K562 (cell line): ENCODE data around the gene COPS8. TPM values are rescaled to one million over a fixed set of nuclear protein-coding genes. Genes with fewer than 3 reads are reported as not detected.
A peak's percentile ranks its signal among the peaks of the same experiment; 100 is the strongest.

Experiments used
- ATAC-seq: fragments of 200-7000 bp; cut with Tn5 transposase; 3 replicates; pipeline ENCODE4 v1.9.1; 2020; ENCODE audit warnings: moderate library complexity
- BruUV-seq: library from RNA; stranded (reverse); fragments of 400-500 nt; replicated peaks from 2 replicates; lab custom pipeline; 2021; lab: Mats Ljungman, UMichigan
- CTCF ChIA-PET: fragments of 300-600 bp; formaldehyde crosslinking; extraction: SDS; loops from one replicate; lab custom pipeline; 2021; ENCODE audit warnings: low intra/inter-chr PET ratio; lab: Yijun Ruan, JAX
- POLR2A ChIA-PET: fragments of 300-600, 350-650 bp; sonication (Branson Sonifier 250); formaldehyde crosslinking; extraction: SDS; loops from one replicate; lab custom pipeline; 2021; ENCODE audit warnings: antibody characterized with exemption, inconsistent platforms; lab: Yijun Ruan, JAX
- DNase-seq, 4 experiments: peaks; one replicate each; pipeline versions ENCODE4 v3.0.0 to v3.0.0-alpha.2; 2011 to 2018; ENCODE audit warnings: low spot score in 3 of 4, mixed read lengths in 3 of 4; ENCODE audit errors: extremely low read depth in 1 of 4
- FAIRE-seq: peaks from 2 replicates; lab custom pipeline; 2011; peaks lifted over from hg19 to GRCh38; lab: Jason Lieb, UNC
- H2AFZ ChIP-seq: 2 replicates; pipeline ENCODE4 v1.6.0; 2011; ENCODE audit warnings: low read depth, low read length, control low read depth, inconsistent platforms
- H3K27ac ChIP-seq: fragments of 200-600 bp; 3 replicates; pipeline ENCODE4 v1.8.0; 2011; ENCODE audit warnings: low read depth, mild to moderate bottlenecking, control low read depth, inconsistent platforms, low read length, moderate library complexity, mixed read lengths; ENCODE audit errors: extremely low read depth
- H3K27me3 ChIP-seq, 2 experiments: fragments of 300-600 bp in 1 of 2; 2 replicates in 1 of 2; 3 replicates in 1 of 2; pipeline versions ENCODE4 v1.6.0 to v1.8.0; 2011; ENCODE audit warnings: inconsistent platforms in 2 of 2, low read length in 2 of 2, mild to moderate bottlenecking in 1 of 2, mixed read lengths in 1 of 2, moderate library complexity in 1 of 2; ENCODE audit not compliant: control insufficient read depth in 2 of 2, insufficient read depth in 2 of 2
- H3K36me3 ChIP-seq: fragments of 300-600 bp; 3 replicates; pipeline ENCODE4 v1.8.0; 2011; ENCODE audit warnings: mild to moderate bottlenecking, low read length, inconsistent platforms; ENCODE audit not compliant: control insufficient read depth, insufficient read depth
- H3K4me1 ChIP-seq, 2 experiments: fragments of 200-600 bp in 1 of 2; replicated peaks in 1 of 2; 2 replicates in 1 of 2; 3 replicates in 1 of 2; pipeline versions ENCODE4 v1.5.1 to v1.8.0; 2011; ENCODE audit warnings: inconsistent platforms in 2 of 2, low read length in 2 of 2, mild to moderate bottlenecking in 1 of 2, mixed read lengths in 1 of 2, moderate library complexity in 1 of 2; ENCODE audit not compliant: control insufficient read depth in 2 of 2, insufficient read depth in 2 of 2
- H3K4me2 ChIP-seq: 2 replicates; pipeline ENCODE4 v1.6.1; 2011; ENCODE audit warnings: low read length, control low read depth, inconsistent platforms, mixed read lengths; ENCODE audit not compliant: insufficient read depth
- H3K4me3 ChIP-seq: fragments of 200-600 bp; sonication (generic), shearing (Covaris generic); 2 replicates; pipeline ENCODE4 v1.5.1; 2016; ENCODE audit warnings: control low read depth, inconsistent platforms
- H3K79me2 ChIP-seq: fragments of 200-600 bp; 3 replicates; pipeline ENCODE4 v1.8.0; 2011; ENCODE audit warnings: low read length, inconsistent platforms; ENCODE audit not compliant: control insufficient read depth, insufficient read depth
- H3K9ac ChIP-seq, 2 experiments: 2 replicates each; pipeline versions ENCODE4 v1.6.0 to v1.6.1; 2011; ENCODE audit warnings: low read depth in 2 of 2, low read length in 2 of 2, control low read depth in 1 of 2, inconsistent platforms in 1 of 2, mild to moderate bottlenecking in 1 of 2, mixed read lengths in 1 of 2; ENCODE audit not compliant: insufficient read depth in 1 of 2
- H3K9me1 ChIP-seq: one replicate; pipeline ENCODE4 v1.6.0; 2011; ENCODE audit warnings: inconsistent platforms, mild to moderate bottlenecking, low read length, moderate library complexity; ENCODE audit not compliant: control insufficient read depth, insufficient read depth
- H3K9me3 ChIP-seq: replicated peaks from 2 replicates; pipeline ENCODE4 v1.5.1; 2011; ENCODE audit warnings: low read depth, low read length, inconsistent platforms; ENCODE audit not compliant: control insufficient read depth, insufficient read depth
- H4K20me1 ChIP-seq: replicated peaks from 2 replicates; pipeline ENCODE4 v1.6.1; 2011; ENCODE audit warnings: low read length, inconsistent platforms, mixed read lengths; ENCODE audit not compliant: control insufficient read depth, insufficient read depth
- BACH1 ChIP-seq: fragments of 200-800 bp; sonication (Bioruptor generic); IDR thresholded peaks from 2 replicates; pipeline ENCODE4 v1.6.1; 2016; ENCODE audit warnings: missing genetic modification characterization, missing compliant biosample characterization
- CCAR2 ChIP-seq: fragments of 200-400 bp; formaldehyde crosslinking; IDR thresholded peaks from 2 replicates; pipeline ENCODE4 v1.6.1; 2017; ENCODE audit warnings: mild to moderate bottlenecking, low read depth, low read length
- CEBPB ChIP-seq: fragments of 450-650 bp; IDR thresholded peaks from 2 replicates; pipeline ENCODE4 v1.6.1; 2016; ENCODE audit warnings: missing genetic modification characterization, missing compliant biosample characterization
- CTCF ChIP-seq, 3 experiments: IDR thresholded peaks in 2 of 3; conservative IDR thresholded peaks in 1 of 3; 2 replicates each; pipeline ENCODE4 v1.5.1; 2011 to 2012; ENCODE audit warnings: low read length in 3 of 3, mild to moderate bottlenecking in 3 of 3, control low read depth in 2 of 3, improper control_type of control experiment in 1 of 3, inconsistent platforms in 1 of 3, low read depth in 1 of 3, mixed read lengths in 1 of 3, moderate library complexity in 1 of 3; ENCODE audit not compliant: insufficient read depth in 2 of 3
- EZH2 ChIP-seq: IDR thresholded peaks from 2 replicates; pipeline ENCODE4 v1.6.1; 2012; ENCODE audit warnings: low read depth, mild to moderate bottlenecking, inconsistent platforms, low read length, borderline replicate concordance
- GTF2B ChIP-seq: IDR thresholded peaks from 2 replicates; pipeline ENCODE4 v1.6.1; 2011; ENCODE audit not compliant: insufficient read length; ENCODE audit errors: extremely low read depth
- HLTF ChIP-seq: fragments of 450-650 bp; IDR thresholded peaks from 2 replicates; pipeline ENCODE4 v1.6.1; 2016
- ILK ChIP-seq: fragments of 450-650 bp; IDR thresholded peaks from 2 replicates; pipeline ENCODE4 v1.6.1; 2016; ENCODE audit warnings: missing genetic modification characterization, low read depth, mild to moderate bottlenecking, missing compliant biosample characterization, moderate library complexity, borderline replicate concordance
- KDM2B ChIP-seq: fragments of 250-450 bp; sonication (Bioruptor Pico); IDR thresholded peaks from 2 replicates; pipeline ENCODE4 v1.8.0; 2021; ENCODE audit warnings: mild to moderate bottlenecking, moderate library complexity
- NFYB ChIP-seq: IDR thresholded peaks from 2 replicates; pipeline ENCODE4 v1.6.1; 2011; ENCODE audit warnings: mild to moderate bottlenecking, moderate library complexity; ENCODE audit not compliant: insufficient read length; ENCODE audit errors: extremely low read depth
- RAD21 ChIP-seq, 2 experiments: fragments of 250-450 bp in 1 of 2; fragments of 450-650 bp in 1 of 2; sonication (Bioruptor Pico) in 1 of 2; formaldehyde crosslinking in 1 of 2; IDR thresholded peaks in 1 of 2; conservative IDR thresholded peaks in 1 of 2; 2 replicates each; pipeline versions ENCODE4 v1.4.0 to v1.8.0; 2020 to 2022; ENCODE audit warnings: mild to moderate bottlenecking in 2 of 2, moderate library complexity in 1 of 2
- SMC3 ChIP-seq: conservative IDR thresholded peaks from 2 replicates; pipeline ENCODE4 v1.6.1; 2011; ENCODE audit warnings: low read depth, low read length, improper control_type of control experiment; ENCODE audit not compliant: insufficient read depth
- SOX6 ChIP-seq: fragments of 450-650 bp; IDR thresholded peaks from 2 replicates; pipeline ENCODE4 v1.6.1; 2014; ENCODE audit warnings: mild to moderate bottlenecking
- ZNF586 ChIP-seq: fragments of 450-650 bp; formaldehyde crosslinking; conservative IDR thresholded peaks from 2 replicates; pipeline ENCODE4 v1.4.0; 2020; ENCODE audit warnings: mild to moderate bottlenecking, moderate library complexity
- WGBS: fragments of 100-300 bp; shearing (Covaris generic); methylation state at CpG from one replicate; pipeline ENCODE4 v1.1.6; 2016; ENCODE audit warnings: low coverage, mixed read lengths; ENCODE audit not compliant: insufficient coverage; ENCODE audit errors: missing lambda C conversion rate; 5-methylcytosine and 5-hydroxymethylcytosine counted together
- in situ Hi-C: fragments of 300-500 bp; cut with MboI; formaldehyde crosslinking; loops from 4 replicates; pipeline ENCODE4 v1.15.0; 2018; ENCODE audit warnings: inconsistent platforms, mixed read lengths
- intact Hi-C: fragments of 100-400 bp; cut with micrococcal nuclease; formaldehyde crosslinking; loops from 2 replicates; pipeline ENCODE4 v1.14.2; 2022
- polyA plus RNA-seq, 8 experiments: library from polyadenylated mRNA; depleted of rRNA in 4 of 8; stranded (reverse) in 5 of 8; unstranded in 3 of 8; fragments of >200 nt; fragmentation: Nextera tagmentation in 2 of 8; fragmentation: Illumina TruSeq in 1 of 8; extraction: Ambion mirVana in 2 of 8; extraction: Trizol in 1 of 8; gene quantifications; 2 replicates each; pipeline versions ENCODE4 v1.2.1 to v1.2.3, GENCODE V29; 2011 to 2014; ENCODE audit warnings: inconsistent platforms in 1 of 8, missing spikeins in 1 of 8
- total RNA-seq, 7 experiments: library from RNA; depleted of rRNA in 6 of 7; stranded (reverse); fragments of >200 nt in 6 of 7; fragmentation: Illumina TruSeq in 2 of 7; extraction: Trizol in 2 of 7; gene quantifications; 2 replicates each; pipeline versions ENCODE4 v1.2.1 to v1.2.3, GENCODE V29; 2011 to 2021; ENCODE audit warnings: low replicate concordance in 1 of 7

Gene COPS8
- total and polyA plus RNA-seq, 9 of the 15 experiments (the other 6 are each of a cell fraction or from before 2014, with no cell fraction given) = 28.2 to 97.3 (median 58.9) TPM

GRCh38 chr2:237060534-237061312 is 25.0 kb upstream of the COPS8 start (continued):
- TF ChIP-seq SMC3 (peak; percentile 39; the same call in 1 of the 2 replicates), RAD21 (CRISPR knock-in tag; conservative IDR thresholded peaks at IDR 0.05 in 1 of 2, IDR thresholded peaks at IDR 0.05 in 1 of 2) (peak; percentile 53 to 63), SOX6 (no peak), CTCF (IDR thresholded peaks at IDR 0.05 in 2 of 3, conservative IDR thresholded peaks at IDR 0.05 in 1 of 3; ENCODE audit: insufficient read depth in 2 of 3, low read depth in 1 of 3, low read length in 3 of 3) (peak; percentile 41 to 63 (median 47); a peak in 5 of 6 replicates)

- no peak for DNase-seq
- in situ Hi-C loops = loop anchor here (25.0 kb wide), 1 partner anchor 549 kb away; a partner anchor contains a TSS
- H3K4me2 ChIP-seq = no peak overlapping the region
These were observed 24.3 kb upstream of the COPS8 start for GRCh38 chr2:237061356-237061755.

More at GRCh38 chr2:237061356-237061755, 24.3 kb upstream of the COPS8 start:
- ChIA-PET POLR2A (no interaction called here), CTCF (no interaction called here)
- no peaks in the 10 kb centered on the region for H3K4me1 ChIP-seq
- H3K36me3 ChIP-seq = no peaks in the 10 kb centered on the region
- FAIRE-seq (no peak), ATAC-seq (no peak)
- H3K9ac ChIP-seq = no peak overlapping the region
- no TSS peak for BruUV-seq
- intact Hi-C loops = no loop called here
- H3K27me3 ChIP-seq = peaks cover 0 to 39% of the 10 kb centered on the region in 2 experiments; a peak in 4 of 5 replicates
- H2AFZ ChIP-seq = no peak overlapping the region
- H3K79me2 ChIP-seq = no peaks in the 10 kb centered on the region
- no peaks in the 10 kb centered on the region for H3K9me3 ChIP-seq
- WGBS = 2% methylated on average over 9 of the region's 12 CpGs
- no peak overlapping the region for H3K27ac ChIP-seq
- H4K20me1 ChIP-seq = no peaks in the 10 kb centered on the region; the same call in 1 of the 2 replicates
- TF ChIP-seq GTF2B = no peak
- TF ChIP-seq ILK (tag) = no peak
- TF ChIP-seq HLTF = no peak
- TF ChIP-seq CCAR2 = no peak
- no peak for TF ChIP-seq BACH1 (tag)
- no peak for TF ChIP-seq KDM2B
- TF ChIP-seq NFYB = no peak
- TF ChIP-seq CEBPB = no peak
- no peak for TF ChIP-seq ZNF586 (CRISPR knock-in tag)
- TF ChIP-seq EZH2 = no peak
- no peak overlapping the region for H3K4me3 ChIP-seq
- H3K9me1 ChIP-seq = peaks cover 2% of the 10 kb centered on the region
